ENCODE results near the gene LMNA. TPM values are rescaled to one million over a fixed set of nuclear protein-coding genes. Genes with fewer than 3 reads are reported as not detected.

The LMNA gene
- total RNA-seq, 1 donor, result 1,039 TPM

- H3K4me3 ChIP-seq (ENCODE audit: low read depth, low read length), result no peak overlapping the region
- TF ChIP-seq, protein P1, sequence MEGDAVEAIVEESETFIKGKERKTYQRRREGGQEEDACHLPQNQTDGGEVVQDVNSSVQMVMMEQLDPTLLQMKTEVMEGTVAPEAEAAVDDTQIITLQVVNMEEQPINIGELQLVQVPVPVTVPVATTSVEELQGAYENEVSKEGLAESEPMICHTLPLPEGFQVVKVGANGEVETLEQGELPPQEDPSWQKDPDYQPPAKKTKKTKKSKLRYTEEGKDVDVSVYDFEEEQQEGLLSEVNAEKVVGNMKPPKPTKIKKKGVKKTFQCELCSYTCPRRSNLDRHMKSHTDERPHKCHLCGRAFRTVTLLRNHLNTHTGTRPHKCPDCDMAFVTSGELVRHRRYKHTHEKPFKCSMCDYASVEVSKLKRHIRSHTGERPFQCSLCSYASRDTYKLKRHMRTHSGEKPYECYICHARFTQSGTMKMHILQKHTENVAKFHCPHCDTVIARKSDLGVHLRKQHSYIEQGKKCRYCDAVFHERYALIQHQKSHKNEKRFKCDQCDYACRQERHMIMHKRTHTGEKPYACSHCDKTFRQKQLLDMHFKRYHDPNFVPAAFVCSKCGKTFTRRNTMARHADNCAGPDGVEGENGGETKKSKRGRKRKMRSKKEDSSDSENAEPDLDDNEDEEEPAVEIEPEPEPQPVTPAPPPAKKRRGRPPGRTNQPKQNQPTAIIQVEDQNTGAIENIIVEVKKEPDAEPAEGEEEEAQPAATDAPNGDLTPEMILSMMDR (IDR thresholded peaks at IDR 0.05; ENCODE audit: insufficient read depth, low read length), result no peak
- DNase-seq (ENCODE audit: low read depth), result no peak
These were observed 43.5 kb downstream of the LMNA start for GRCh38 chr1:156157966-156158365.

DNA sequence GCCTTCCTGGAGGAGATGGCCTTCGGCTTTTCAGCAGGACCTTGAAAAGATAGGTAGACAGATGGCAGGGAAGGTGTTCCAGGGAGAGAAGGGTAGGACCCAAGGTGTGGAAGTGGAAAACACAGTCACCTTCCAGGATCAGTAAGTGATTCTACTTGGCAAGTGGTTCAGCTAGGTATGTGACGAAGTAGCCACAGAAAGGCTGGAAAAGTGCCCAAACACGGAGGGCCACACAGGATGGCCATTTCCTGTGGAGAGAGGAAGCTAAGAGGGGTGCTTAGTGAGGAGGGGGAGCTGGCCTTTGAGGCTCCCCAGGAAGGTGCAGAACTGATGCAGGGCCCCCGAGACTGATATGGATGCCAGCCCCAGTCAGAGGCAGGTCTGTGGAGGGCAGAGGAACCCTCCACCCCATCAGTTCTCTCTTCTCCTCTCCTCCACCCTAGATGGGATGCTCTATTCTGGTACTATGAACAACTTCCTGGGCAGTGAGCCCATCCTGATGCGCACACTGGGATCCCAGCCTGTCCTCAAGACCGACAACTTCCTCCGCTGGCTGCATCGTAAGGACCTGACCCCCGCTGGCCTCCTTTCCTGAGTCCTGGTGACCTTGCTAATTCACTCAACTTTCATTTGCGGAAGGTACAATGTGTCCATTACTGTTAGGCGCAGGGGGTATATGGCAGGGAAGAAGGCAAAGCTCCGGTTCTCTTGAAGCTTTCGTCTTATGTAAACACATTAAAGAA lies 45.7 kb downstream of the LMNA start:
- no peak for DNase-seq (ENCODE audit: low read depth)
- TF ChIP-seq, protein P1 (IDR thresholded peaks at IDR 0.05; ENCODE audit: insufficient read depth, low read length), result no peak
- no peak overlapping the region for H3K4me3 ChIP-seq (ENCODE audit: low read depth, low read length)

- TF ChIP-seq, protein P1 (IDR thresholded peaks at IDR 0.05; ENCODE audit: insufficient read depth, low read length), result no peak
- H3K4me3 ChIP-seq (ENCODE audit: low read depth, low read length), result peak overlapping the region; percentile 25
- DNase-seq (ENCODE audit: low read depth), result no peak
These were observed 46.2 kb downstream of the LMNA start for GRCh38 chr1:156160743-156161171.

GRCh38 chr1:156162430-156163037 lies 48.0 kb downstream of the LMNA start:
- no peak overlapping the region for H3K4me3 ChIP-seq (ENCODE audit: low read depth, low read length)
- DNase-seq (ENCODE audit: low read depth), result peak; percentile 56
- TF ChIP-seq, protein P1 (IDR thresholded peaks at IDR 0.05; ENCODE audit: insufficient read depth, low read length), result no peak

GRCh38 chr1:156163712-156164111 lies 49.2 kb downstream of the LMNA start:
- TF ChIP-seq, protein P1 (IDR thresholded peaks at IDR 0.05; ENCODE audit: insufficient read depth, low read length), result no peak
- no peak for DNase-seq (ENCODE audit: low read depth)
- no peak overlapping the region for H3K4me3 ChIP-seq (ENCODE audit: low read depth, low read length)

DNA sequence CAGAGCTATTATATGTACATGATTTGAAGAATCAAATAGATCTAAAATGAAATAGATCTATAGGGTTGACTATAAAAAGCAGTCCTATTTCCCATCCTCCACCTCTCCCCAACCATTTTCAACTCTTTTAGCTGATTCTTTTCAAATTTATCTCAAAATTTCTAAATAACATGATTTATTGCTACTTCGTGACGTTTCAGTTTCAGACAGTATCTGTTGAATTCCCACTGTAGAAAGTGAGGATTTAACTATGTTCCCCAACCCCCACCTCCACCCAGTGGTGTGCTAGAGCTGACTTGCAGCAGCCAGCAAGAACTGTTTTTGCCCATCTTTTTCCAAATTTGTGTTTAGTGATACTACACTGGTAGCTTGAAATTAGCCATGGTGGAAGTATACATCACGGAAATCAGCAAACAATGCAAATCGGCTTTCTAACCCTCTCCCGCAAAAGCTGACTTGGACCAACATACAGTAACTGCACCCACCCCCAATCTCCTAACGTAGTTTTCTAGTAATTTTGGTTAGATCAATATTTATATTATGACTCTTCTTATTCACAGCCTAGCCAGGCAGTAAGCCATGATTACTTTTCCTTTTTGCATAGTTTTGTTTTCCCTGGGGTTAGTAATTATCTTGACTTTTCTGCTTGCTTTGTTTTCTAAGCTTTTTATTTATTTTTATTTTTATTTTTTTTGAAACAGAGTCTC lies 49.8 kb downstream of the LMNA start:
- TF ChIP-seq, protein P1 (IDR thresholded peaks at IDR 0.05; ENCODE audit: insufficient read depth, low read length), result no peak
- no peak overlapping the region for H3K4me3 ChIP-seq (ENCODE audit: low read depth, low read length)
- no peak for DNase-seq (ENCODE audit: low read depth)
